ENCODE measurements around the gene SPDYC.
"Not testable (repeated sequence)": the region's sequence is repeated elsewhere in the genome, so short reads cannot be mapped to it uniquely, and the experiment has no call there.

Gene SPDYC

GRCh38 chr11:65133724-65134123, 36.3 kb upstream of the SPDYC start:
- DNase-seq (ENCODE audit: insufficient read length, low spot score) (no peak), FAIRE-seq (no peak)

GRCh38 chr11:65134240-65134951, 35.6 kb upstream of the SPDYC start, which contains the start of gene SYVN1:
SYVN1 (minus strand) TSS chr11:65134519; CDS start chr11:65133601, 918 bp downstream.
- DNase-seq (ENCODE audit: insufficient read length, low spot score), result peak; percentile 82
- no peak for FAIRE-seq

- peak; percentile 83 for DNase-seq (ENCODE audit: insufficient read length, low spot score)
- peak; percentile 99 for FAIRE-seq
Measured at GRCh38 chr11:65134952-65135632, 34.9 kb upstream of the SPDYC start.

GRCh38 chr11:65135633-65136145, 34.3 kb upstream of the SPDYC start:
- FAIRE-seq (no peak), DNase-seq (ENCODE audit: insufficient read length, low spot score) (no peak)

- DNase-seq (ENCODE audit: insufficient read length, low spot score), result no peak
- FAIRE-seq, result no peak
Measured at GRCh38 chr11:65136515-65137096, 33.4 kb upstream of the SPDYC start.

- FAIRE-seq, result no peak
- DNase-seq (ENCODE audit: insufficient read length, low spot score), result no peak
Measured at GRCh38 chr11:65141896-65142494, 28.0 kb upstream of the SPDYC start.

GRCh38 chr11:65147352-65148075, 22.5 kb upstream of the SPDYC start:
- FAIRE-seq, result no peak
- DNase-seq (ENCODE audit: insufficient read length, low spot score), result no peak

GRCh38 chr11:65148657-65149056, 21.4 kb upstream of the SPDYC start:
- FAIRE-seq, result no peak
- DNase-seq (ENCODE audit: insufficient read length, low spot score), result no peak

- DNase-seq (ENCODE audit: insufficient read length, low spot score); FAIRE-seq: not testable (repeated sequence)
Measured at GRCh38 chr11:65150131-65150508, 19.9 kb upstream of the SPDYC start.

- DNase-seq (ENCODE audit: insufficient read length, low spot score) (no peak), FAIRE-seq (no peak)
Measured at GRCh38 chr11:65150509-65151299, 19.3 kb upstream of the SPDYC start.

- no peak for DNase-seq (ENCODE audit: insufficient read length, low spot score)
- FAIRE-seq, result no peak
Measured at GRCh38 chr11:65151331-65151899, 18.6 kb upstream of the SPDYC start.

GRCh38 chr11:65152122-65152521, 17.9 kb upstream of the SPDYC start:
- DNase-seq (ENCODE audit: insufficient read length, low spot score) (no peak), FAIRE-seq (no peak)

GRCh38 chr11:65156256-65156655, 13.8 kb upstream of the SPDYC start:
- FAIRE-seq, result no peak
- DNase-seq (ENCODE audit: insufficient read length, low spot score), result no peak

- FAIRE-seq (no peak), DNase-seq (ENCODE audit: insufficient read length, low spot score) (no peak)
Measured at GRCh38 chr11:65156926-65157325, 13.1 kb upstream of the SPDYC start.

- DNase-seq (ENCODE audit: insufficient read length, low spot score) (no peak), FAIRE-seq (no peak)
Measured at GRCh38 chr11:65157336-65157735, 12.7 kb upstream of the SPDYC start.

GRCh38 chr11:65159012-65159411, 11.0 kb upstream of the SPDYC start:
- peak; percentile 28 for DNase-seq (ENCODE audit: insufficient read length, low spot score)
- peak; percentile 86 for FAIRE-seq

GRCh38 chr11:65160643-65161042, 9.4 kb upstream of the SPDYC start:
- FAIRE-seq (no peak), DNase-seq (ENCODE audit: insufficient read length, low spot score) (no peak)

- FAIRE-seq, result no peak
- DNase-seq (ENCODE audit: insufficient read length, low spot score), result no peak
Measured at GRCh38 chr11:65163684-65164083, 6.3 kb upstream of the SPDYC start.

Measured in GM19239 (cell line).